ENCODE measurements around the gene PDCD2. TPM values are rescaled to one million over a fixed set of nuclear protein-coding genes. Genes with fewer than 3 reads are reported as not detected.
A peak's percentile ranks its signal among the peaks of the same experiment; 100 is the strongest.

The PDCD2 gene
- total RNA-seq, 1 donor, result 70.8 TPM

DNA sequence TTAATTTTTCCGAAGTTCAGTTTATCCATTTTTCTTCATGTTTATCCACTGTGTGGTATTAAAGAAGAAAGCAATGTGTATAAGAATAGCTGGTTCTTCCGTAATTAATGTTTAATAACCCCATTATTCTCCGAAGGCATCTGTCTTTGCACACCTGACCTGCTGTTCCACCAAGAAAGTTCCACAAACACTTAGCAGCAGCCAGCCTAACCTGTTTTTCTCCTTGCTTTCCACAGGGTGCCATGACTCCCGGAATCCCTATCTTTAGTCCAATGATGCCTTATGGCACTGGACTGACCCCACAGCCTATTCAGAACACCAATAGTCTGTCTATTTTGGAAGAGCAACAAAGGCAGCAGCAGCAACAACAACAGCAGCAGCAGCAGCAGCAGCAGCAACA, 22.9 kb downstream of the PDCD2 start:
- no peak overlapping the region for H3K4me3 ChIP-seq (ENCODE audit: low read depth, low read length)
- TF ChIP-seq, protein P1, sequence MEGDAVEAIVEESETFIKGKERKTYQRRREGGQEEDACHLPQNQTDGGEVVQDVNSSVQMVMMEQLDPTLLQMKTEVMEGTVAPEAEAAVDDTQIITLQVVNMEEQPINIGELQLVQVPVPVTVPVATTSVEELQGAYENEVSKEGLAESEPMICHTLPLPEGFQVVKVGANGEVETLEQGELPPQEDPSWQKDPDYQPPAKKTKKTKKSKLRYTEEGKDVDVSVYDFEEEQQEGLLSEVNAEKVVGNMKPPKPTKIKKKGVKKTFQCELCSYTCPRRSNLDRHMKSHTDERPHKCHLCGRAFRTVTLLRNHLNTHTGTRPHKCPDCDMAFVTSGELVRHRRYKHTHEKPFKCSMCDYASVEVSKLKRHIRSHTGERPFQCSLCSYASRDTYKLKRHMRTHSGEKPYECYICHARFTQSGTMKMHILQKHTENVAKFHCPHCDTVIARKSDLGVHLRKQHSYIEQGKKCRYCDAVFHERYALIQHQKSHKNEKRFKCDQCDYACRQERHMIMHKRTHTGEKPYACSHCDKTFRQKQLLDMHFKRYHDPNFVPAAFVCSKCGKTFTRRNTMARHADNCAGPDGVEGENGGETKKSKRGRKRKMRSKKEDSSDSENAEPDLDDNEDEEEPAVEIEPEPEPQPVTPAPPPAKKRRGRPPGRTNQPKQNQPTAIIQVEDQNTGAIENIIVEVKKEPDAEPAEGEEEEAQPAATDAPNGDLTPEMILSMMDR (IDR thresholded peaks at IDR 0.05; ENCODE audit: insufficient read depth, low read depth, low read length), result no peak
- DNase-seq (ENCODE audit: low read depth), result no peak

DNA sequence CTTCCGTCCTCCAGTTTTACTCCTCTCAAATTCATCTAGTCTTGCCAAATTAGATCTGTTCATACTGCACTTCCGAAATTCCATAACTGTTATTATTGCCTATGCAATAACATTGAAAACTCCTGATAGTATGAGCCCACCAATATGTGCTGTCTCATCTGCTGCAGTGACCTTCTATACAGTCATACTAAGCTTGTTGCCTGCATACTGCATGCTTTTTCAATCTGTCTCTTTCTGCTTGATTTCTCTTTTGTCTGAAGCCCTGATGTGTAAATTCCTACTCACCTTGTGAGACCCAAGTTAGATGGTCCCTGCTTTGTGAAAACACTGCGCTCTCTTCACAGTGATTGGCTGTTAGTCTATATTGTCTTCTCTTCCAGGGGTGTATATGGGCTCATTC, 29.1 kb downstream of the PDCD2 start:
- DNase-seq (ENCODE audit: low read depth), result no peak
- H3K4me3 ChIP-seq (ENCODE audit: low read depth, low read length), result peak overlapping the region; percentile 98
- TF ChIP-seq, protein P1 (IDR thresholded peaks at IDR 0.05; ENCODE audit: insufficient read depth, low read depth, low read length), result no peak

DNA sequence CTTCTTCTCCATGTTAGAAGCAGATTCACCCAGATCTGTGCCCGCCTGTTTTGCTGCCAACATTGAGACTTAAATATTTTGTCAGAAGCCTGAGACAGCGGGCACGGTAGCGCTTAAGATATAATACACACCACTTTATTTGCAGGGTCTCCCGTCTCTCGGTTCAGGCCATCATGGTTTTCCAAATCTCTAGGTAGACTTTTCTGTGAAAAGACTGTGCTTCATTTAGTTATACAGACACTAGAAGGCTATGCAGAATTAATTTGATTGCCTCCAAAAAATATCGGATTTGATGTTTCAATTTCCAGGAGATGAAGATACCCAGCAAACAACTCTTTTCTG, 29.7 kb downstream of the PDCD2 start:
- H3K4me3 ChIP-seq (ENCODE audit: low read depth, low read length), result peak overlapping the region; percentile 98
- TF ChIP-seq, protein P1 (IDR thresholded peaks at IDR 0.05; ENCODE audit: insufficient read depth, low read depth, low read length), result no peak
- no peak for DNase-seq (ENCODE audit: low read depth)

DNA sequence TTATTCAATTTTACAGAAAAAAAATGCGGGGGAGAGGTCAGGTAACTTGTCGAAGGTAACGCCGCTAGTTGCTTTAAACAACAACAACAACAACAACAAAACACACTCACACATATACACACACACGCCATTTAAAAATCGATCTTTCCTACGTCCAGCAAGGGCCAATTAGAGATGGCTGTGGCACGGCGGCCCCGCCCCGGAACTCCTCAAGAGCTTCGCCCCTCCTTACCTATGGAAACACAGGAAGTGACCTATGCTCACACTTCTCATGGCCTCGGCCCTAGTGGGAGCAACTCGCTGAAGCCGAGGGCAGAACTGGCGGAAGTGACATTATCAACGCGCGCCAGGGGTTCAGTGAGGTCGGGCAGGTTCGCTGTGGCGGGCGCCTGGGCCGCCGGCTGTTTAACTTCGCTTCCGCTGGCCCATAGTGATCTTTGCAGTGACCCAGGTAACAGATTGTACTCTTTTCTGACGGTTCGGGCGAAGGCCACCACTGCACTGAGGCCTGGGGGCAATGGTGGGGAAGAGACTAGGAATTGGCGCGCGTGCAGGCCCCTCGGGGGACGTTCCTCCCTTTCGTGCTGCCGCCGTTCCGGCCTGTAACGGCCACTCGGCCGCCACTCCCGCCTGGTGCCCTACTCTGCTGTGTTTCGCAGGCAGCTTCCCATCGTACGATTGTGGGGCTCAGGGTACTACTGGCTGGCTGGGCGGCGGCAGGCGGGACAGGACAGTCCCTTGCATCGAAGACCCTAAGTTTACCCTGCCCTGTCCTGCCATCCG, 30.2 kb downstream of the PDCD2 start, which contains the start of gene TBP:
Gene TBP, plus strand, starts transcription at position 357 of the 783 bp plus-strand sequence. CDS start 2,661 bp downstream, outside the sequence.
- peak; percentile 99 for DNase-seq (ENCODE audit: low read depth)
- H3K4me3 ChIP-seq (ENCODE audit: low read depth, low read length), result peak within 1 kb of the TSS; percentile 98
- TF ChIP-seq, protein P1 (IDR thresholded peaks at IDR 0.05; ENCODE audit: insufficient read depth, low read depth, low read length), result no peak

DNA sequence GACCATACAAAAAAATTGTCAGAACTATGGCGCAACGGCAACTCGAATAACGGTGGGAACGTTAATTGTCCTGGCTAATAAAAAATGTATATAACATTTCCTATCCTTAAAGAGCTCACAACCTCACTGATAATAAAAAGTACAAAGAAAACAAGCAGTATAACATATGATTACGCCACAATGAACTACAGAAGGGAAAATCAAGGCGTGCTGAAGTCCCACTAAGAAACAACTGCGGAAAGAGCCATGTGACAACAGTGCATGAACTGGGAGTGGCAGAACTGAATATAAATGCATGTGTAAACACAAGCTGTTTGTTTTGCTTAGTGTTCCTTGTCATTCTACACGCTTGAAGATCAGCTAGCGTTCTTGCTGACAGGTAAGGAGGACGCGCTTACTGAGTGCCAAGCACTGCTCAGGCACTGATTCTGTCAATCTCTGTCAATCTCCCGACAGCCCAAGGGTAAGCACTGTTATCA, 30.9 kb downstream of the PDCD2 start:
- TF ChIP-seq, protein P1 (IDR thresholded peaks at IDR 0.05; ENCODE audit: insufficient read depth, low read depth, low read length), result no peak
- peak overlapping the region; percentile 98 for H3K4me3 ChIP-seq (ENCODE audit: low read depth, low read length)
- peak; percentile 75 for DNase-seq (ENCODE audit: low read depth)

DNA sequence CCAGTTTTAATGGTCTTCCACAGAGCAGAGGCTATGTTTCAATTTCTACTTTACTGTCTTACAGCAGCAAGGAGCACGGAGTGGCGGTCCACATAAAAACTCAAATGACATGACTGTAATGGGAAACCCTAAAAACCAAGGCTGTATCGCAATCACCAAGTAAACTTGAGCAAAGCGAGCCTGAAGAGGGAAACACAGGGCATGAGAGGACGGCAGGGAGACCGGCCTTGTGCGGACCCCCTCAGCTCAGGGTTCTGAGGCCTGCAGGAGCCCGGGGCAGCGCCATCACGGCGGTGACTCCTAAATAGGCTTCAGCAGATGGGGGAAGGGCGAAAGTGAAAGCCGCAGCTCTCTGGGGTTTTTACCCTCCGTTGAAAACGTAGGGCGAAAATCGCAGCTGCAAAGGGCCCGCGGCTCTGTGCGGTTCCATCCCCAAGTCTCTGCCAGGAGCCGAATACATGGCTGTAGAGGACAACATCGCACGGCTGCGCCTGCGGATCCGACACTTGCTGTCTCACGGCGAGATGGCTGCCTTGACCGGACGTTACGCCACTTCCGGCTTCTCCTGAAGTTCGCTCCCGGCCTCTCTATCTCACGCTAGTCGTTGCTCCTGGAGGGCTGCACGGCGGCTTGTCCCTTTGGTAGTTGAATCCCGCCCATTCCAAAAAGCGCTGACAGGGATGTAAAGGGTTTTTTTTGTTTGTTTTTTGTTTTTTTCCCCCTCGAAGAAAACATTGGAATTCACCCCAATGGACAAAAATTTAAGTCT, 31.5 kb downstream of the PDCD2 start, which contains the start of gene PSMB1:
Gene PSMB1, minus strand, starts transcription at position 543 of the 769 bp plus-strand sequence. Its CDS starts 65 bp downstream, at position 478.
- DNase-seq (ENCODE audit: low read depth), result peak; percentile 96
- TF ChIP-seq, protein P1 (IDR thresholded peaks at IDR 0.05; ENCODE audit: insufficient read depth, low read depth, low read length), result no peak

More for the DNA sequence above, 31.5 kb downstream of the PDCD2 start, which contains the start of gene PSMB1:
- peak within 1 kb of the TSS; percentile 98 for H3K4me3 ChIP-seq (ENCODE audit: low read depth, low read length)

Measured in fibroblast of villous mesenchyme (primary cell).